HG03108 (cell line): ENCODE results near the gene AKR1A1.
"Not testable (repeated sequence)": the region's sequence is repeated elsewhere in the genome, so short reads cannot be mapped to it uniquely, and the experiment has no call there.

Experiments used
- ATAC-seq: cut with Tn5 transposase; IDR thresholded peaks from one replicate; pipeline ENCODE4 v1.9.1; 2021; ENCODE audit warnings: moderate library complexity; ENCODE audit not compliant: unreplicated experiment

Gene AKR1A1

DNA sequence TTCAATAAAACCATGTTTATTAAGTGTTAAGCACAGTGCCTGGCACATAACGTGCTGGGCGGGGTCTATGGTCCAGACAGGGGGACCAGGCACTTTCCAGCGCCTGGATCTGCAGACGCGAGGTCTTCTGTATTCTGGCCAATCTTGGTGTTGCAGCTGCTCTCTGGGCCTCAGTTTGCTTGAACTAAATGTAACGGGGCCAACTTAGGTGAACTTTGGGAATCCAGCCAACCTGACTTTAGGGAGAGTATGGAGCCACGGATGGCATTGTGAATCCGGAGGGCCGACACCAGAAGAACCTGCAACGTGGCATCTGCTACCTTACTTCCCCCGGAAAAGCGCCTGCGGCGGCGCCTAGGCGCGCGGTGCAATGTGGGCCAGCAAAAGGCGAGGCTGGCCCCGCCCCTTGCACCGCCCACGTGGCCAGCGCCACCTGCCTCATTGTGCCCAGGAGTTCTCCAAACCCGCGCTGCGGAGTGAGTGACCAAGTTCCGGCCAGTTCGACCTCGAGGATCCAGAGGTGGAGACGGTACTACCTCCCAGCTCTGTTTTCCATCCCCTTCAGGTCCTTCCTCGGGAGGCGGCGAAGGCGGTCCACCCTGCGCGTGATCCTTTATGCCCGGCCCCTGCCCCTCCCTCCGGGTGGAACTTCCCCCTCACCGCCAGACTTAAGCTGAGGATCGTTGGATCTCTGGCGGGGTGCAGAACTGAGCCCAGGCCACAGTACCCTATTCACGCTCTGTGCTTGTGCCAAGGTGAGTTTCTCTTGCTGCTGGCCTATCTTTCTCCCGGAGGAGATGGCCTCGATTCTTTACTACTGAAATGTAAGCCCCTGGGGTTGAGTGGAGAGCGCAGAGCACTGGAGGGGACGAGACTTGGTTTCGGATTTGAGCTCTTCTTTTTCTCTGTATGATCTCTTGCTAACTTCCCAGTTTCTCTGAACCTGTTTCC, at the start of gene AKR1A1:
AKR1A1 (plus strand) TSS at position 426 of the 951 bp plus-strand sequence. CDS start 10,969 bp downstream, outside the sequence.
- peak; percentile 77 for ATAC-seq

DNA sequence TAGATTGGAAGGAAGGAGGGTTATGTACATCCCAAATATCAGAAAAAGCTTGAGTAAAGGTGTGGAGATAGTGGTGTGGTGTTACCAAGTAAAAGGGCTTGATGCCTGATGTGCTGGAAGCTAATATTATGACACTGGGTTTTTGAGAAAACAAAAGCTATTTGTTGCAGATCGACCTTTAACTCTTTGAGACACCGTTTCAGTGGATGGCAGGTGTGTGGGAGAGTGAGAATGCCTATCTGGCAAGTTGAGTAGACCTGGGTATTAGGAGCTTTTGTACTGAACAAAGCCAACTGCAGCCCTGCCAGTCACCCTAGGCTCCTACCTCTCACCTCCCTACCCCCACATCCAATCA, 49.1 kb upstream of the AKR1A1 start:
- no peak for ATAC-seq

DNA sequence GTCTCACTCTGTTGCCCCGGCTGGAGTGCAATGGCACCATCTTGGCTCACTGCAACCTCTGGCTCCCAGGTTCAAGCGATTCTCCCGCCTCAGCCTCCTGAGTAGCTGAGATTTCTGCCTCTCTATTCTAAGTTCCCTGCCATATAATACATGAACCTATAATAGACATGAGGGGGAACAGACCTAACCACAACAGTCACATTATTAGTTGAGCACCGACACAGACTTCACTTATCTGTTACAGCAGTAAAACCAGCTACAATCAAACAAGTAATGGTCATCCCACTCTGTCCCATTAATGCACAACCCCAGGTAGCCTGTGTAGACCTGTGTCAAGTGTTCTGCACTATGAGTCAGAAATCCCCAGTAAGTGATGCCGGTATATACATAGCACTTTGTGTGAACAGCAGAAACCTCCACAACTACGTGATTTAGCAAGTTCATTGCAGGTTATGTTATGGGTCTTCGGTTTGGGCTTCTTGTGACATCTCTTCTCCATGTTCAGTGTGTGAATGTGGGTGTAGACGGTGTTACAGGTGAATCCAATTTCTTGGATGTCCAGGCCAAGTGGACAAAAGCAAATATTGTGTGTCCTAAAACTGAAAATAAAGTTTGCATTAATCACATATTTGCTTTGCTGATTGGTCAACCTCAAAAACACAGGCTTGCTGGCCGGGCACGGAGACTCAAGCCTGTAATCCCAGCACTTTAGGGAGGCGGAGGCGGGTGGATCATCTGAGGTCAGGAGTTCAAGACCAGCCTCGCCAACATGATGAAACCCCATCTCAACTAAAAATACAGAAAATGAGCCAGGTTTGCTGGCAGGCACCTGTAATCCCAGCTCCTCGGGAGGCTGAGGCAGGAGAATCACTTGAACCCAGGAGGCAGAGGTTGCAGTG, 46.9 kb upstream of the AKR1A1 start:
- no peak for ATAC-seq

DNA sequence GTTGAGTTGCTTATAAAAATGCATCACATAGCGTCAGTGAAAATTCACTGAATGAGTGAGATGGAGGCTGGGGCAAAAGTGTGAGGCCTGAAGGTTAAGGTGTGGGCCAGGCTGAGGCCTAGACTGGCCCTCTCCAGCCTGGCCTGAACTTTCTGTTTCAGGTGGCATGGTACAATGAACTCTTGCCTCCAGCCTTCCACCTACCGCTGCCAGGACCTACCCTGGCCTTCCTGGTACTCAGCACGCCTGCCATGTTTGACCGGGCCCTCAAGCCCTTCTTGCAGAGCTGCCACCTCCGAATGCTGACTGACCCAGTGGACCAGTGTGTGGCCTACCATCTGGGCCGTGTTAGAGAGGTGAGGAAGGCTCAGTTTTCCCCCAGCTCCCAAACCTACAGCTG, 43.4 kb upstream of the AKR1A1 start:
- no peak for ATAC-seq

DNA sequence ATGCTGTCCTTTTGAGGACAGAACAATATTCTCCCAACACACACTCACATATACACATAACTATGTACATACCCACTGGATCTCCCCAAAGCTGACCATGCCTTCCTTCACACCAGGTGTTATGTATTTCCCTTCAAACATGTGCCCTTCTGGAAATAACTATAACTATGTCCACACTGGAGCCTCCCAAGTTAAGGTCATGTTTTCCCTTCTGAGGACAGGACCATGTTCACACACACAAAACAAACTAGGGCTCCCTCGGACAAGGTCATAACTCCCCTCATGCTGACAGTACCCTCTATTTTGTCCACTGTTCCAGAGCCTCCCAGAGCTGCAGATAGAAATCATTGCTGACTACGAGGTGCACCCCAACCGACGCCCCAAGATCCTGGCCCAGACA, 42.7 kb upstream of the AKR1A1 start:
- ATAC-seq: no peak

DNA sequence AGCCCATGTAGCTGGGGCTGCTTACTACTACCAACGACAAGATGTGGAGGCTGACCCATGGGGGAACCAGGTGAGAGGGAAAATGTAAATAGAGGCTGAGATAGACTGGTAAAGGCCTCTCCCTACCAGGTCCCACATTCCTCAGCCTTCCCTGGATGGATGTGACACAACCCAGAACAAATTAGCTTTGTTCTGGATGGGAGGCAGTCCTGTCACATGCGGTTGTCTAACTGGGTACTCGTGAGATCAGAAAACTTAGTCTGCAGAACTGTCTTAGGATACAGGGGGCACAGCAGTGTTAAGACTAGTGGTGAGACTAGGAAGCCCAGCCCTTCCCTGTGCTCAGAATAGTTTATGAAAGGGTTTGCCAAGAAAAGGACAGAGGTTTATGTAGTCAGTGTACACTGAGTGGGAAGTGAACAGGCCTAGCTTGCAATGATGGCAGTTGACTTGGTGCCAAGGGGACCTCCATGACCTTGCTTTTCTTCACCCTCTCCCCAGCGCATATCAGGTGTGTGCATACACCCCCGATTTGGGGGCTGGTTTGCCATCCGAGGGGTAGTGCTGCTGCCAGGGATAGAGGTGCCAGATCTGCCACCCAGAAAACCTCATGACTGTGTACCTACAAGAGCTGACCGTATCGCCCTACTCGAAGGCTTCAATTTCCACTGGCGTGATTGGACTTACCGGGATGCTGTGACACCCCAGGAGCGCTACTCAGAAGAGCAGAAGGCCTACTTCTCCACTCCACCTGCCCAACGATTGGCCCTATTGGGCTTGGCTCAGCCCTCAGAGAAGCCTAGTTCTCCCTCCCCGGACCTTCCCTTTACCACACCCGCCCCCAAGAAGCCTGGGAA, 42.1 kb upstream of the AKR1A1 start:
- ATAC-seq: no peak

- no peak for ATAC-seq
These were observed 40.3 kb upstream of the AKR1A1 start for GRCh38 chr1:45510036-45510971.

DNA sequence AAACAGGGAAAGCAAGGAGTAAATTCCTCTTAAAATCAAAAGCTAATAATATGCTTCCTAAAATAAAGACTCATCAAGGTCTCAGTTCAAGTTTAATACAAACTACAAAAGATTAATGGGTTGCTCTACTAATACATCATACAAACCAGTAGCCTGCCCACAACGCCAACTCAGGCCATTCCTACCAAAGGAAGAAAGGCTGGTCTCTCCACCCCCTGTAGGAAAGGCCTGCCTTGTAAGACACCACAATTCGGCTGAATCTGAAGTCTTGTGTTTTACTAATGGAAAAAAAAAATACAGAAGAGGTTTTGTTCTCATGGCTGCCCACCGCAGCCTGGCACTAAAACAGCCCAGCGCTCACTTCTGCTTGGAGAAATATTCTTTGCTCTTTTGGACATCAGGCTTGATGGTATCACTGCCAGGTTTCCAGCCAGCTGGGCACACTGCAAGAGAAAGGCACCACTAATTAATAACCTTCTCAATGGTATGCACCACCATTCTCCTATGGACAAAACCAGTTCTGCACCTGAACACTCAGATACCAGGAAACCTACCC, 39.6 kb upstream of the AKR1A1 start:
- no peak for ATAC-seq

DNA sequence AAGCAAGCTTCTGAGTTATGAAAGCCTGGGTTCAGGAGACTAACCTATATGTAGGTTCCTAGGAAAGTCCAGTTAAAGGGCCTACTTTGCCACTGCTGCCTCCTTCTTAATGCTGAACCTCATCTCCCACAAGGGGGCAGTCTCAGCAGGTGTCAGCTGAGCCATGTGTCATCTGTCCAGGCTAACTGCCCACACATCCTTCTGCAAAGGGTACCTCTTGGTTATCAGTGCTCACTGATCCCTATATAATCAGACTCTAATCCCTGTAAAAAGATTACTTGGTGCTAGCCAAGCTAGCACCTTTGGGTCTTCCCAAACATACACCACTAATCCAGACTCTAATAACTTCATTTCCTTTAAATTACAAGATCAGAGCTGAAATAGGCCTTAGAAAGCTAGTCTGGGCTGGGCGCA, 38.0 kb upstream of the AKR1A1 start:
- ATAC-seq: no peak

- not testable (repeated sequence) for ATAC-seq
These were observed 36.9 kb upstream of the AKR1A1 start for GRCh38 chr1:45513532-45514260.

DNA sequence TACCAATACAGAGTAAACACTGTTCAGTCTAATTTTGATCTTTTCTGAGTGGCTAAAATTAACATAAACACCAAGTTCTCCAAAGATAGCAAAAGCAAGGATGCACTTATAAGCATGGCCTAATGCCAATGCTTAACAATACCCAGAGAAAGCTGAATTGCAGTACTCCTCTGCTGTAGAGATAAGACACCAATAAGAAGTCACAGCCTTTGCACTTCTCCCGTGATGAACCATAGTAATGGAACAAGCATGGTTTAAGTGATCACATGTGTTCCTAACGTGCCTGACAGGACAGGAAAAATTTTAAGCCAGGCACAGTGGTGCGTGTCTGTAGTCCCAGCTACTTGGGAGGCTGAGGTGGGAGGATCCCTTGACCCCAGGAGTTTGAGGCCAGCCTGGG, 34.6 kb upstream of the AKR1A1 start:
- ATAC-seq: no peak

DNA sequence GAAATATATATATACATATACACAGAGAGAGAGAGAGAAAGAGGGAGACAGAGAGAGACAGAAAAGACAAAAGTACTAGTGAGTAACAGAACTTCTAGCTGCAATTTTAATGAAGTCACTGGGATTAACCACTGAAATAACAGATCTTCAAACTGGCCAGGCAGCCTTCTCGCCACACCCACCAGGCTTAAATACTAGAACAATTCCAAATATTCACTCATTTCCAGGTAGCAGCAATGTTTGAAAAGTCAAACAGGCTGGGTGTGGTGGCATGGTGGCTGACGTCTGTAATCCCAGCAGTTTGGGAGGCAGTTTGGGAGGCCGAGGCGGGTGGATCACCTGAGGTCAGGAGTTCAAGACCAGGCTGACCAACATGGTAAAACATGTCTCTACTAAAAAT, 34.2 kb upstream of the AKR1A1 start:
- ATAC-seq: no peak

- not testable (repeated sequence) for ATAC-seq
These were observed 32.3 kb upstream of the AKR1A1 start for GRCh38 chr1:45518366-45518765.

GRCh38 chr1:45518910-45519309, 31.7 kb upstream of the AKR1A1 start:
- ATAC-seq: no peak

GRCh38 chr1:45519774-45520173, 30.9 kb upstream of the AKR1A1 start:
- not testable (repeated sequence) for ATAC-seq

DNA sequence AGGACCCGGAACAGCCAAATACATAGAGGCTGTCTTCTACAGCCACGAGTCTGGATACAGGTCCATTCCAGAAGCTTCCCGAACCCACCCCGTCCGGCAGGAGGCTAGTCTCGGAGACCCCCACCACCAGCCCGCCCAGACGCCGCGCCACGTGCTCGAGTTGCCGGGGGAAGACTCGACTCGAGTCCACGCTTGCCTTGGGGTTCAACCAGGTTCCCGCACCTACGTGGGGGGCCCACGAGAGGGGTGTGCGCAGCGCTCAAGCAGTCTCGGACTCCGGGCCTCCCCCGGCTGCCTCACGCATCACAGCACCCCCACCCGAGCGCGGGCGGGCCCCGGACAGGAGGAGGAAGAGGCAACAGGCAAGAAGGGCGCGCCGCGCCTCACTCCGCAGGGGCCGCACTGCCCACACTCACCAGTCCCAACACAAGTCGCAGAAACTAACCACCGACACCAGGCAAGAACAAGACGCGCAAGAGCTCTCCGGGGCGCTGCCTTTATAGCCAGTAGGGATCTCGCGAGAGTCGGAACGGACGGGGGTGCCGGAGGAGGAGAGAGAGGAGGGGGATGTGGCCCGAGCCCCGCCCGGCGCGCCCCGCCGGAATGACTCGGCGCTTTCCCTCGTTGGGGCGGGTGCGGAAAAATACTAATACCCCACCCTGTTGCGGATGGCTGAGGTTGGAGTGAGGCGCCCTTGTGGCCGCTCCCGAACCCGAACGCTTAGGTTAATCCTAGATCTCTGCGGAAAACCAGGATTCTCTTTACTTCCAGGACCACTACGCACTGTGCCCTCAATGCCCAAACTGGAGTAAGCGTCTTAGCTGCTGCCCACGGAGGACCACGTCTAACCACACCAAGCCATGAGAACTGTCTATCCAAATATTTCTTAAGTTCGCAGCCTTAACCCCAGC, 29.0 kb upstream of the AKR1A1 start, which contains the start of gene PRDX1:
PRDX1 (minus strand) TSS at position 472 of the 911 bp plus-strand sequence. CDS start 2,841 bp downstream, outside the sequence.
- ATAC-seq: peak; percentile 83

DNA sequence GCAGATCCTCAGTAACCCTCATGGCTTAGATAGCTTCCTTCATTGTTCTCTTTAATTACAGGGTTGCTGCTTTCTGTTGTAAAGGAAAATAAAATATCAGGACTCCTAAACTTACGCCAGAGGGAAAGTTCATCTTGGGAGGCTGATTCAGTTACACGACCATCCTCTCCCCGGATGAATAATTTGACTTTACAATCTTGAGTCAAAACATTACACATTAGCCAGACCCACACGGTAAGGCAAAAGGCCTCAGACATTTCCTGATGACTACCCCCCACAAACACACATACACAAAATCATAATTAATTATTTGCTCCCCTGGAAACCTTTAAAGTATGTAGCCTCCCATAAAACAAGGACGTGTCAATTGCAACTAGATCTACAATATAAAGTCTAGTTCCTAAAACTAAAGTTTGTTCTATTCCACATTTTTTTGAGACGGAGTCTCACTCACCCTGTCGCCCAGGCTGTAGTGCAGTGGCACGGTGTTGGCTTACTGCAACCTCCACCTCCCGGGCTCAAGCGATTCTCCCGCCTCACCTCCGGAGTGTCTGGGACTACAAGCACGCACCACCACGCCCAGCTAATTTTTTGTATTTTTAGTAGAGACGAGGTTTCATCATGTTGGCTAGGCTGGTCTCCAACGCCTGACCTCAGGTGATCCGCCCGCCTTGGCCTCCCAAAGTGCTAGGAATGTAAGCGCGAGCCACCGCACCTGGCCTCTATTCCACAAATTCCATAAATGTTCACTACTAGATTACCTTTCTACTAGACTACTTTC, 28.1 kb upstream of the AKR1A1 start:
- ATAC-seq: no peak
